ENCODE results near the gene PPAN.

Gene PPAN

DNA sequence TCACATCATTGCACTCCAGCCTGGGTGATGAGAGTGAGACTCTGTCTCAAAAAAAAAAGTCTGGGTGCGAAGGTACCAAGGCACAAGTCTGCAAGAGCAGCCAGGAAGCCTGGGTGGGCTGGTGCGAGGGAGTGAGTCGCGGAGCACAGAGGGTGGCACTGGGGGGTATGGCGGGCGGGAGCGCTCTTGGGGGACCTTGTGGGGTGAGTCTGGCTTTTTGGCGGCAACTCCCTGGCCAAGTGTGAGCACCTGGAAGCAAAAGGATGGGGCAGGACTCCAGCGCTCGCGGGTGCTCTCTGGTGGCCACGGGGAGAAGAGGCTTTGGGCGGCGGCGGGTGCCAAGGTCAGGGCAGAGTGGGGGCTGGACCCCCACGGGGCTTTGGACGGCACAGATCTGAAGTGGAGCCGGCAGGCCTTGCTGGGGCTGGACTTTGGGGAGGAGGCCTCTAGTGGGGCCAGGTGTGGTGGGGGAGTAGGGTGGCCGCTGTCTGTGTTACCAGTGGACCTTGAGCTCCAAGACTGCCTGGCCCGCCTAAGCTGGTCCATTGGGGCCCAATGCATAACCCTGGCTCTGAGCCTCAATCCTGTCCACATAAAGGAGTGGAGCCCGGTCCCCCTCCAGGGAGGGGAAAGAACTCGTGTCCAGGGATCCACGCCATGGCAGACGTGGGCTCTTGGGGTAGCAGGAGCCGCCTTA lies 6.9 kb downstream of the PPAN start:
- in situ Hi-C loops (cut with MboI; ENCODE audit: low sequenced_read_pairs): loop anchor here (25.0 kb wide), 1 partner anchor 274 kb away; the partner anchor contains the start of gene TYK2

DNA sequence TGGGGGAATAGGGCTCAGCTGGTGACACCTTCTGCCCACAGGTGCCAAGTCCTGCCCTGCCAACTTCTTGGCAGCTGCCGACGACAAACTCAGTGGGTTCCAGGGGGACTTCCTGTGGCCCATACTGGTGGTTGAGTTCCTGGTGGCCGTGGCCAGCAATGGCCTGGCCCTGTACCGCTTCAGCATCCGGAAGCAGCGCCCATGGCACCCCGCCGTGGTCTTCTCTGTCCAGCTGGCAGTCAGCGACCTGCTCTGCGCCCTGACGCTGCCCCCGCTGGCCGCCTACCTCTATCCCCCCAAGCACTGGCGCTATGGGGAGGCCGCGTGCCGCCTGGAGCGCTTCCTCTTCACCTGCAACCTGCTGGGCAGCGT lies 7.4 kb downstream of the PPAN start:
- in situ Hi-C loops (cut with MboI; ENCODE audit: low sequenced_read_pairs): loop anchor here (25.0 kb wide), 1 partner anchor 274 kb away; the partner anchor contains the start of gene TYK2

DNA sequence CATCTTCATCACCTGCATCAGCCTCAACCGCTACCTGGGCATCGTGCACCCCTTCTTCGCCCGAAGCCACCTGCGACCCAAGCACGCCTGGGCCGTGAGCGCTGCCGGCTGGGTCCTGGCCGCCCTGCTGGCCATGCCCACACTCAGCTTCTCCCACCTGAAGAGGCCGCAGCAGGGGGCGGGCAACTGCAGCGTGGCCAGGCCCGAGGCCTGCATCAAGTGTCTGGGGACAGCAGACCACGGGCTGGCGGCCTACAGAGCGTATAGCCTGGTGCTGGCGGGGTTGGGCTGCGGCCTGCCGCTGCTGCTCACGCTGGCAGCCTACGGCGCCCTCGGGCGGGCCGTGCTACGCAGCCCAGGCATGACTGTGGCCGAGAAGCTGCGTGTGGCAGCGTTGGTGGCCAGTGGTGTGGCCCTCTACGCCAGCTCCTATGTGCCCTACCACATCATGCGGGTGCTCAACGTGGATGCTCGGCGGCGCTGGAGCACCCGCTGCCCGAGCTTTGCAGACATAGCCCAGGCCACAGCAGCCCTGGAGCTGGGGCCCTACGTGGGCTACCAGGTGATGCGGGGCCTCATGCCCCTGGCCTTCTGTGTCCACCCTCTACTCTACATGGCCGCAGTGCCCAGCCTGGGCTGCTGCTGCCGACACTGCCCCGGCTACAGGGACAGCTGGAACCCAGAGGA lies 7.9 kb downstream of the PPAN start:
- in situ Hi-C loops (cut with MboI; ENCODE audit: low sequenced_read_pairs): loop anchor here (25.0 kb wide), 1 partner anchor 273 kb away; the partner anchor contains the start of gene TYK2

DNA sequence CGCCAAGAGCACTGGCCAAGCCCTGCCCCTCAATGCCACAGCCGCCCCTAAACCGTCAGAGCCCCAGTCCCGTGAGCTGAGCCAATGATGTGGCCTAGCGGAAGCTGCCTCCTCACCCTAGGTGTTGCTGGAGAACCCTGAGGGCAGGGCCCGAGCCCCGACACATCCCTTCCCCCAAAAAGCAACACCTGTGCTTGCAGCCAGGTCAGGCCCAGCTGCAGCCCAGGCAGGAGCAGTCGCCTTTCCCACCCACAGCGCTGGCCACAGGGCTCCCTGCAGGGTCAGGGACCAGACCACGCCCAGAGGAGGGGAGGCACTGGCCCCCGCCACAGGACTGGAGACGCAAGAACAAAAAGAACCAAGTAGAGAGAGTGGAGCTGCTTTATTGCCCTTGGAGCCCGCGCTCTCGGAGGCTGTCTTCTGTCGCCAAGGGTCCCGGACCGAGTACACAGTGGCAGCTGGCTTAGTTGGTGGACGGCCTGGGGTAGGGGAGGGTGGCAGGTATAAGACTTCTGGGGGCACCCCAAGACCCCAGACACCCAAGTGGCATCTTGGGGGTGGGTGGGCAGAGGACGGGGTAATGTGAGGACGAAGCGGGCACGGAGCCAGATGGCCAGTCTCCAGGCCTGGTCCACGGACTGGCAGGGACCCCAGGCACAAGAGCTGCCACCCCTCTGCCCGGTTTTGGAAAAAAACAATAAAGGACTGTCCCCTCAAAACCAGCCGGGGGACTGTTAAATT lies 8.7 kb downstream of the PPAN start:
- in situ Hi-C loops (cut with MboI; ENCODE audit: low sequenced_read_pairs): loop anchor here (25.0 kb wide), 1 partner anchor 272 kb away; the partner anchor contains the start of gene TYK2

DNA sequence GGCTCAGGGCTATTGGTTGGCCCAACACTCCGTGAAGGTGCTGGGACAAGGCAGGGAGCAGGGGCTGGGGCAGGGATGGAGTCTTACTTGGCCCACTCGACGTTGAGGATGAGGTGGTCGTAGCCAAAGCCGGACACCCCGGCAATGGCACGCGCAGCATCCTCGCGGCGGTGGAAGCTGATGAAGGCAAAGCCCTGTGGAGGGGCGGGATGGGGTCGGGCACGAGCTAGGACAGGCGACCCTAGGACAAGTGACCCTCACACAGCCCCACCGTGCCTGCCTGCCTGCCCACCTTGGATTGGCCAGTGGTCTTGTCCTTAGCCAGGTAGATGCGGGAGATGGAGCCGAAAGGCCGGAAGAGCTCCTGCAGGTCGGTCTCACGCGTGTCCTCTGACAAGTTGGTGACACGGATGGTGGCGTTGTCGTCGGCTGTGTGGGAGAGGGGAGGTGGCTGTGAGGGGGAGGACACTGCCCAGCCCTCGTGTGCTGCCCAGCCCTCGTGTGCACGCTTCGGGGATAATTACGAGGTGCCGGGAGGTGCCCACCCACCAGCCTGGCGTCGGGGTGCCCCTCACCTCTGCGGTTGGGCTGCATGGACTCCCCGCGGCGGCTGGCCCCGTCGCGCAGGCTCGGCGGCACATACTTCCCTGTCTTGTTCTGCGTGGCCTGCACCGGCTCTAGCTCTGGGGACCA lies 9.4 kb downstream of the PPAN start:
- in situ Hi-C loops (cut with MboI; ENCODE audit: low sequenced_read_pairs): loop anchor here (25.0 kb wide), 1 partner anchor 272 kb away; the partner anchor contains the start of gene TYK2

DNA sequence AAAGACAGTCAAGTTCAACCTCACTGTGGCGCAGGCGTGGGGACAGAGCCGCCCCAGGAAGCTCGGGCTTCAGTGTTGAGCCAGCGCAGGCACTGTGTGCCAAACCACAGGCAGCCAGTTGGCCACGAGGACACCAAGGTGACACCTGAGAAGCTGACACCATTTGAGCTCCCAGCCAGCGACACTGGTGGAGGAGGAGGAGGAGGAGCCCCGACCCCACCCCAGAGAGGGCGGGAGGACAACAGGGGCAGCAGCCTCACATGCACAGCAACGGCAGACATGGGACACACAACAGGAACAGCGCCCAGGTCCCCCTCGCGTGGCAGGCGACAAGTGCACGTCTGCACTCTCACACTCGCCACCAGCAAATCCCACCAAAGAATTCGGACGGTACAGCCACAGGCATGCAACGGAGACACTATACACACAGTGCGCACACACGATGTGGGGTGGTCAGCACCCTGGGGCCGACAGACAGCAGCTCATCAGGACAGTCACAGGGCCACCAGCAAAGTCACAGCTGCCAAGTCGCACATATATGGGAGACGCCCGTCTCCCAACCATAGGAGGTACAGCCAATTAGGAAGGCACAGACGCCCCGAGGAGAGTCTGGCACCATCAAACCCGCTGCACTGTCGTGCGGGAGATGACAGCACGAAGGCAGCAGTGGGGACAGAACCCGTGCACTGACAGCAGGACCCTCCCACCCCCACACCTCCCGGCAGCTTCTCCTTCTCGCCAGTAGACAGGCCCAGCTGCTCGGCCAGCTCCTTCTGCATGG lies 10.1 kb downstream of the PPAN start:
- in situ Hi-C loops (cut with MboI; ENCODE audit: low sequenced_read_pairs): loop anchor here (25.0 kb wide), 1 partner anchor 271 kb away; the partner anchor contains the start of gene TYK2

DNA sequence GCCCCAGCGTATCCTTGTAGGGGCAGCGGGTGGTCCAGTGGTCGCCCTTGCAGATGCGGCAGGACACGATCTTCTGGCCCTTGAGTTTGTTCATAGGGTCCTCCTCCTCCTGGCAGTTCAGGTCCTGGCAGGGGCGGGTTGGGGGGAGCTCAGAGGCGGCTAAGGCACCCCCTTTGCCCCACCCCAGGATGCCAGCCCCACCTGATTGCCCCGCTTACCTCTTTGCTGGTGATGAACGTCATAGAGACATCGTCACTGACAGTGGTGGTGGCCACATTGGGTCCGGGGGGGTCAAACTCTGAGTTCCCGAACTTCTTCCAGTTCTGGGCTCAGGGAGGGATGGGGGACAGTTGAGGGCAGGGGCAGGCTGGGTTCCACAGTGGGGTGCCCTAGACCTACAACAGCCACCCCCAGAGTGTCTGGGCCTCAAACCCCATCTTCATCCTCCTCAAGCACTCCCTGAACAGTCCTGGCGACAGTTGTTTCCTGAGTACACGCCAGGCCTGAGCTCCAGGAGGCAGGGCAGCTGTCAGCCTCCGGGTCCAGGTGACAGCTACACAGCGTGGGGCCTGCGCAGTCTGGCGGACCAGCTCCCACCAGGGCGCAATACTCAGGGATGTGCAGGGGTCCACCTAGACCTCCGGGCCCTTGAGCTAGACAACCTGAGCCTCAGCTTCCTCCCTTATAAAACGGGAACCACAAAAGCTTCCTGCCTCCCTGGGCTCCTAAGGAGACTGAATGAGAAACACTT lies 10.9 kb downstream of the PPAN start:
- in situ Hi-C loops (cut with MboI; ENCODE audit: low sequenced_read_pairs): loop anchor here (25.0 kb wide), 1 partner anchor 270 kb away; the partner anchor contains the start of gene TYK2

DNA sequence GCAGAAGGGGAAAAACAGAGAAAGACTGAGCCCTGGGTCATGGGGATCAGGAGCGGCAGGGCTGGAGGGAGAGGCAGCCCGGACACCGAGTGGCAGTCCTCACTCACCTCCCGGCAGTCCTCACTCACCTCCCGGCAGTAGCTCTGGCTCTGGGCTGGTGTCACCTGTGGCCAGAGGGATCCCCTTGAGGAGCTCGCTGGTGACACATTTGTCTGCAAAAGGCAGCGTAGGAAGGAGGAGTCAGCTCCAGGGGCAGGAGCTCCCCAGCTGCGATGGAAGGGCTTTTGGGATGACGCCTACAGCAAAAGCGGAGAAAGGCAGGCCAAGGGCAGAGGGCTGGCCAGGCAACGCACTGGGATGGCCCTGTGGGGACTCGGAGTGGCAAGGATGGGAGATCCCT lies 12.8 kb downstream of the PPAN start:
- in situ Hi-C loops (cut with MboI; ENCODE audit: low sequenced_read_pairs): loop anchor here (25.0 kb wide), 1 partner anchor 268 kb away; the partner anchor contains the start of gene TYK2

DNA sequence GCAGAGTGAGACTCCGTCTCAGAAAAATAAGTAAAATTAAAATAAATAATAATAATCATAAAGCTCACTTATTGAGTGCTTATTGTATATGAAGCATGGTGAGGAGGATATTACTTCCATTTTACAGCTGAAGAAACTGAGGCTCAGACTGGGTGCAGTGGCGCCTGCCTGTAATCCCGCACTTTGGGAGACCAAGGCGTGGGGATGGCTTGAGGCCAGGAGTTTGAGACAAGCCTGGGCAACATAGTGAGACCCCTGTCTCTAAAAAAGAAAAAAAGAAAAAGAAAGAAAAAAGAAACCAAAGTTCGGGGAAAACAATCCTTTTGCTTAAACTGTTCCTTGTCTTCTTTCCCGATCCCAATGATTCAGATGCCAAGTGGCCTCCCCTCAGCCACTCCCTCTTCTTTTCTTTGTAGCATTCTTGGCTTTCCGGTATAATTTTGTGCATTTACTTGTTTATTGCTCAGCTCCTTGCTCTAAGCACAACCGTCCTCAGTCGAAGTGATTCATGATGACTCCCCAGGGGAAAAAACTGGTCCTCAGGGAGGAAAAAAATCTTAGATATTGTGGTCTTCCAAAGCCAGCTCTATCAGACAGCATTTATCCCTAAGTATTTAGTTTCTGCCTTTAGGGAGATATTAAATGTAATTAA lies 14.5 kb downstream of the PPAN start:
- in situ Hi-C loops (cut with MboI; ENCODE audit: low sequenced_read_pairs): loop anchor here (25.0 kb wide), 1 partner anchor 267 kb away; the partner anchor contains the start of gene TYK2

DNA sequence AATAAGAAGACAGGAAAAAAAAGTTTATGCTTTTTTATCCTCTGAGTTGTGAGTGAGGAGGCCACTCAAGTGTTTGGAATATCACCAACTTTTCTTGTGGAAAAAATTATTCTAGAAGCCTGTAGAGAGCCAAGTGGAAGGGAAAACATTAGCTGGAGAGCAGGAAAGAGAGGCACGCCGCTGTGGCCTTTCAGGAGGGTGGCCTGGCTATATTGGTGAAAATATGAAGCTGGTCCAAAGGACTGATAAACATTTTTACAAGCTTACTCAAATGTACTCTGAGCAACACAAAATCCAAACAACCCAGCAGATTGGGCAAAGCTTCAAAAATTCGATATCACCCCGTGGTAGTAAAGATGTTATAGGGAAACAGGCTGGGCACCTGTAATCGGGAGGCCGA lies 15.9 kb downstream of the PPAN start:
- in situ Hi-C loops (cut with MboI; ENCODE audit: low sequenced_read_pairs): loop anchor here (25.0 kb wide), 1 partner anchor 265 kb away; the partner anchor contains the start of gene TYK2

DNA sequence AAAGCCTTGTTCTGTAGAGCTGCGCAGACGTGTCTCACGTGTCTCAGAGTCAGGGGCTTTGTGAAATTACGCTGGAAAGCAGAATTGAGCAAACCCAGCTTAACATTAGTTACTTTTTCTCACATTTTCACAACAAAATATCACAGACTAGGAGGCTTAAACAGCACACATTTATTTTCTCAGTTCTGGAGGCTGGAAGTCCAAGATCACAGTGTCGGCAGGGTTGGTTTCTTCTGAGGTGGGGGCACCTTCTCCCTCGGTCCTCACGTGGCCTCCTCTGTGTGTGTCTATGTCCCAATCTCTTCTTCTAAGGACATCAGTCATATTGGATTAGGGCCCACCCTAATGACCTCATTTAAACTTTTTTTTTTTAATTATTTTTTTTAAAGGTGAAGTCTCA lies 18.3 kb downstream of the PPAN start:
- in situ Hi-C loops (cut with MboI; ENCODE audit: low sequenced_read_pairs): loop anchor here (25.0 kb wide), 1 partner anchor 263 kb away; the partner anchor contains the start of gene TYK2

DNA sequence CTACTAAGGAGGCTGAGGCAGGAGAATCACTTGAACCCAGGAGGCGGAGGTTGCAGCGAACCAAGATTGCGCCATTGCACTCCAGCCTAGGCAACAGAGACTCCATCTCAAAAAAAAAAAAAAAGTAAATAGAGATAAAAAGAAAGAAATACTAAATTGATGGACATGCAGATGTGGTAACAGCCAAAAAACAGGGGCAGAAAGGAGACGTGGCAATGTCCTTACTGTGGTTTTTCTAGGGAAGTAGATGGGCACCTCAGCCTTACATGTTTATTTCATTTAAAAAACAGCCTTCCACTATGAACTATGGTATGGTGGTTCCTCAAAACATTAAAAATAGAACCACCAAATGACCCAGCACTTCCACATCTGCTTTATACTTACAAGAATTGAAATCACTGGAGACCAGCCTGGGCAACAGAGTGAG lies 20.1 kb downstream of the PPAN start:
- in situ Hi-C loops (cut with MboI; ENCODE audit: low sequenced_read_pairs): no loop called here

DNA sequence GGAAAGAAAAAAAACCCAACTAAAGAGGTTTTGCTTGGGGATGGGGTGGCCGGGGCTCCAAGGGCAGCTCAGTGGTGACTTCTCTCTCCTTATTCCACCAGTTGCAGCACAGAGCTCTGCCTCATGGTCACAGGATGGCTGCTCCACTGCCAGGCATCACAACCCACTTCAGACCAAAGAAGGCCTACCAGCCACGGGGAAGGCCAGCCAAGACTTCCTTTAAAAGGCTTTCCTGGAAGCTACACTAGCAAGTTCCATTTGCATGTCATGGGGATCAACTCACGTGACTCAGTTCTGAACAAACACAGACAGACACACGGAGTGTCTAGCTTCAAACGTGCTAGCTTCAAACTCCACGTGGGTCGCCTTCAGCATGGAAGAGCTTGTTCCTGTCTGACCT lies 26.7 kb downstream of the PPAN start:
- in situ Hi-C loops (cut with MboI; ENCODE audit: low sequenced_read_pairs): no loop called here

DNA sequence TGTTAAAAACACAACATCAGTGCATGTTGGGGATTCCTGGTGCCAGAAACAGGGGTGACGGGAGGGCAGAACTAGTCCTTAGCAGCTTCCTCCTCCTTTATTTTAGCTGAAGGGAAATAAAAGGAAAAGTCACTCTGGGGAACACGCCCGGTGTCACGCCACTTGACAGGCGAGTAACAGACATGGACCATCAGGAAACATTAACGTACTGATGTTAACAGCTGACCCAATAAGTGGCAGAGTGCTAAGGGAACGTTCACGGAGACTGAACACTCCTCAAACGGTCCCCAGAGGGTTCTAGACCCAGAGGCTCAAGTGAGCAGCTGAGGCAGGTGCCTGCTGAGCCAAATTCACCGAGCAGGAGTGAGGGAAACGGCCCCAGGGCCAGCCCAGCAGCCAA lies 27.4 kb downstream of the PPAN start:
- in situ Hi-C loops (cut with MboI; ENCODE audit: low sequenced_read_pairs): no loop called here

DNA sequence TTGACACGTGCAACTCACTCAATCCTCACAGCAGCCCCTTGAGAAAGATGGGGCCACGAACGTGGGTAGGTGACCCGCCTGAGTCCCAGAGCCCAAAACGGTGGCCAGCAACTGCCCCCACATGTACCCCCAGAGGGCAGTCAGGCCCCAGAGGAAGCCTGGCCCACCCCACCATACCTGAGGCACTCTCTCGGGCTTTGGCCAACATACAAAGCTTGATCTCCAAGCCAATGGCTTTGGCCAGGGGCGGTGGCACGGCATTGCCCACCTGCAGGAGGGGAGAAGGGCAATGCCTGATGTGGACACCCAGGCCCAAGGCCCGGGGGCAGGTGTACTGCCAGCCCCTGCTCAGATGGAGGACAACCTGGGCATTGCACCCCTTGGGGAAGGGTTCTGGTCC lies 27.9 kb downstream of the PPAN start:
- in situ Hi-C loops (cut with MboI; ENCODE audit: low sequenced_read_pairs): no loop called here

DNA sequence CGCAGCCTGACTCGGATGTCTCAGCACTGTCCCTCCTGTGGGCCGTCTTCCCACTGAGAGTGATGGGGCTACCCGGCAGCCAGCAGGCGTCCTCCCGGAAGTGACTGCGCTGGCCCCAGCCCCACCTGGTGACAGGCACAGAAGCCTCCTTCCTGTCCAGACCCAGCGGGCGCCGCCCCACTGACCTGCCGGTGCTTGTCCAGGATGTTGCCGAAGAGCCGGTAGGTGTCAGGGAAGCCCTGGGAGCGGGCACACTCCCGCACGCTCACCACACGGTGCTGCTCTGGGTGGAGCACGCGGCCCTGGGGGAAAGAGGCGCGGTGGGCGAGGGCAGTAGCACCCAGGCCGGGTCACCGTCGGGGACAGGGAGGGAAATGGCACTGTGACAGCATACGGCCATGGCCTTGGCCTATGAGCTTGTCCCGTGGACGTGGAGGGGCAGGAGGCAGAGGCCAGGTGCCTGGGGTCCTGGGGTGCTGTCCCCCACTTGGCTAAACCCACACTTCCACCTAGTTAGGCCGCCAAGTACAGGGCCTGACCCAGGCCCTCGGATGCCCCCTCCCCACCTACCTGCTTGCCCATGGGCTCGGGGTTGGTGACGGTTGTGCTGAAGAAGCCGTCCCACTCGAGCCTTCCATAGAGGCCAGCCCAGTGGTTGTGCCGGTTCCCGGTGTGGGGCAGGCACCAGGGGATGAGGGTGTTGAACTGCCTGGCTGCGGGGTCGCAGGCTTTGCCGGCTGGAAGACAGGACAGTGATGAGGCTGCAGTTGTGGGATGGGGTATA lies 29.6 kb downstream of the PPAN start:
- in situ Hi-C loops (cut with MboI; ENCODE audit: low sequenced_read_pairs): no loop called here

DNA sequence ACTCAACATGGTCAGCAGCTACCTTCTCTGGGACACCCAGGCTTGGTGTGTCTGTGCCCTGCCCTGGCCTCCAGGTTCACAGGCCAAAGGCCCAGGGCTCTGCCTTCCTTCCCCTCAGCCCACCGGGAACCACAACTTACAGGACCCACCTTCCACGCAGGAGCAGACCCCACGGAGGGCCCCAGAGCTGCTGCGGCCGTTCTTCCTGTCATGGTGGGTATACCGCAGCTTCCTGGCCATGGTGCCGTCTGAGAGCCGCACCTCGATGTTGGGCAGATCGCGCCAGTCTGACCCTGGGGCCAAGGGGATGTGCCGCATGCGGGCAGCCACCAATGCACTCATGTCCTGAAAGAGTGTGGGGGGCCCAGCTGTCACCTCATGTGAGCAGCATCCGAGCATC lies 30.8 kb downstream of the PPAN start:
- in situ Hi-C loops (cut with MboI; ENCODE audit: low sequenced_read_pairs): no loop called here
